NCI-H69 (cell line): ENCODE data around the gene DLG1.

ENCODE experiments used
- DNase-seq: peaks from one replicate; lab custom pipeline; 2025; lab: John Stamatoyannopoulos, UW

DLG1 gene

DNA sequence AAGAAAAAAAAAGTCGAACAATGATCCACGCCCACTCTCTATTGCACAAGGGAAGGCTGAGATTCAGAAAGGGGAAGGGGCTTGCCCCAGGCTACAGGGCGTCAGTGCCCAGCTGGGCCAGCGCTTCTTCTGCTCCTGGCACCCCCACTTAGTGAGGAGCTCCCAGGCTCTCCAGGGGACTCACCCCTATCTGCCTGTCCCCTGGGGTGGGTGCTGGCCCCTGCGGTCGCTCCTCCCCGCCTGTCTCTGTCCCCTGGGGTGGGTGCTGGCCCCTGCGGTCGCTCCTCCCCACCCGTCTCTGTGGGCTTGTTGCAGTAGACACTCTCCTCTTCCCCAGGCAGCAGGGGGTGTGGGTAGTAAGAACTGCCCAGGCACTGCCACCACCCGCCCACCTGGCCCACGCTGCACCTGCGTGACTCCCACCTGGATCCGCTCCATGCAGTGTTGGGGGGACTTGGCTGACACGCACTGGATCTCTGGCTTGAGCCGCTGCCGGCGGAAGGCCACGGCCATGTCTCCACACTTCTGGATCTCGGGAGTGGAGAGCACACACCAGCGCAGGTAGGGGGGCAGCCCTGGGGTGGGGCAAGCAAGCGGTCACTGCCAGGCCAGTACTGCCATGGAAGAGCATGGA, 283.4 kb downstream of the DLG1 start:
- DNase-seq = no peak

DNA sequence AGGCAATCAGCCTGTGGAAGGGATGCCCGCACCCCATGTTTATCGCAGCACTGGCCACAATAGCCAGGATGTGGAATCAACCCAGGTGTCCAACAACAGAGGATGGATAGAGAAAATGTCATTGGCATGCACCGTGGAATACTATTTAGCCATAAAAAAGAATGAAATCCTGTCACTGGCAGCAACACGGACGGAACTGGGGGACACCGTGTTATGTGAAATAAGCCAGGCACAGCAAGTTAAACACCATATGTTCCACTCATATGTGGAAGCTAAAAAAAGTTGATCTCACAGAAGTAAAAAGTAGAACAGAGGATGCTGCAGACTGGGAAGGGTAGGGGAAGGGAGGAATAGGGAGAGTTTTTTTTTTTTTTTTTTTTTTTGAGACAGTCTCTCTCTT, 284.4 kb downstream of the DLG1 start:
- no peak for DNase-seq

DNA sequence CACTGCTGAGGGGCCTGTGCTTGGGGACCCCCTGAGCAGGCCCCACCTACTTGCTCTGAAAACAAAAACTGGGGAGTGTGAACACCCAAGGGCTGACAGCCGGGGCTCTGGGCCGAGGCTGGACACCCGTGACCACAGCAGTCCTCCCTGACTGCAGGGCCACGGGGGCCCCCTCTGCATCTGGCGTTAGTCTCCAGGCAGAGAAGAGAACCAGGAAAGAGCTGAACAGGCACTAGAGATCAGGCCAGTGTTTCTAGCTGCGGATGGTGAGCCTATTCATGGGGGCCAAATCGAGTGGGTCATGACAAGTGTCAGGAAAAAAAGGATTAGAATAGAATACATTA, 285.9 kb downstream of the DLG1 start:
- no peak for DNase-seq

DNA sequence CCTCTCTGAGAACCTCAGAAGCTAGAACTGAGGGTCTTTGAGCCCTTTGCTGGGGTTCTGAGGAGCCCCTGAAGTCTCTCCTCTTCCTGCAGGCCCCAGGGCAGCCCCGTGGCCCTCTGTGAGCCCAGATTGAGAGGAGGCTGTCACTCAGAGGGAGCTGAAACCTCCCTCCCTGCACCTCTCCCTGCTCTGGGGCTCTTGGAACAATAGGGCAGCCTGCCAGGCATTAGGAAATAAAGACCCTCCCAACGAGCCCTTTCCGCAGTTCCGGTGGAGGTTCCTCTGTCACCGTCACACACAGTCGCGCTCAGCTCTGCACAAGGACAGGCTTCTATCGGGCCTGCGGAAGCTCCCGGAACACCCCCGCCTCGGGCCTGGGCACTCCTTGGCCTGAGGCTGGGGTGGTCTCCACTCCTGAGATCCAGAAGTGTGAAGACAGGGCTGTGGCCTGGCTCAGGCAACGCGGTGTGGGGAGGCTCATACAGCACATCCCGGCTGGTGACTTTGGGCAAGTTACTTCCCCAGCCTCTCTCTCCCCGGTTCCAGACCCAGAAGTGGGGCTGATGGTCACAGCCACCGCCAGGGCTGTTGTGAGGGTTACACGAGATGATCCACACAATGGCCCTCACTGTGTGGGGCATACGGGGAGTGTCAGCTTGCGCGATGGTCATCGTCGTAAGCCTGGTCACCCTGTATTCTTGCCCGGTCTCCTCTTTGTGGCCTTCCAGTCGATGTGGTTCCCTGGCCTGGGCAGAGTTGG, 286.5 kb downstream of the DLG1 start:
- DNase-seq = no peak

DNA sequence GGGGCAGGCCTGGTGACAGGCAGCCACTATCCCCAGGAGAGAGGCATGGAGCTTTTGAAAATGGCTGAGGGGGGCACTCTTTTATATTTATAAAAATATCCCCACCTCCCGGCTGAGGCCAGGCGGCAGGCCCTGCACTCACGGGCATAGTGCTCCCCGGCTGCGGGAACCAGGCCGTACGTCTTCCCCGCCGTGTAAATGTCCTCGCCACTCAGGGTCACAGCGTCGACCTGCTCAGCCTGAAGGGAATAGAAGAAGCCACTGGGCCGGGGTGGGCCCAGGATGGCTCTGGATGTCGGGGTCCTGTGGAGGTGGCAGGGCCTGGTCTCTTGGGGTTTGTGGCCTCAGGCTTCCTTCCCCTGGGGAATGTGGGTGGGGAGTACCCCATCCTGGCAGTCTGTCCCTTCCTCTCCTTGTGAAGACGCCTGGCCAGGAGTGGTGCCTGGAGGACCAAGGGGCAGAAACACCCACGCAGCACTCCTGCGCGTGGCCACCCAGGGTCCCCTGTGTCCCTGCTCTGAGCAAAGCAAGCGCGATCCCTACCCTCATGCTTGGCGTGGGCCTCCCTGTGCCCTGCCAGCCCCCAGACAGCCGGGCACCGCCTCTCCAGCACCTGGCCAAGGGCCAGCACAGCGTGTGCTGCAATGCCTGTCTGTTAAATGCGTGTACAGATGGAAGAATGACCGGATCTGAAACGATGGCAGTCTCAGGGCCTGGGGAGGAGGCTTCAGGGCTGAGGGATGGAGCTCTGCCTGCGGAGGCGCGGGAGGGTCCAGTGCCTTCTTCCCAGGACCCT, 287.7 kb downstream of the DLG1 start:
- peak; percentile 72 for DNase-seq

DNA sequence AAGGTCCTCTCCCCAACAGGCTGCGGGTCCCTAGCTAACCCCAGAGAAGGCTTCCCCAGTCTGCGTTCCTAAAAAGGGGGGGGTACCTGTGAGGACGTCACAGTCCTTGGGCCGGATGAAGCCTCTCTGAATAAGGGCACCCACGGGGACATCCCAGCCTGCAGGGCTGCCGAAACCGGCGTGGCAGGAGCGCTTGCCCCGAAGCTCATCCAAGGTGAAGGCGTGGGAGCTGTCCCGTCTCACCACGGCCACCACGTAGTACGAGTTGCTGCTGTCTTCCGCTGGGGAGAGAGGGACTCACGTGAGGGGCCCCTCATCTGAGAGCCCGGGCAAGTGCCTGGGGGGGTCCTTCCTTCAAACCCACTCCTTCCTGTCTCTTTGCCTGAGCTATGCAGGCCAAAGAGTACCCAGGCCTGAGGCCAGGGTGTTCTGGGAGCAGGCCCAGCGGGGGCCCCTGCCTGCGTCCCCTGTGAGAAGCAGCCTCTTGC, 288.8 kb downstream of the DLG1 start:
- no peak for DNase-seq

DNA sequence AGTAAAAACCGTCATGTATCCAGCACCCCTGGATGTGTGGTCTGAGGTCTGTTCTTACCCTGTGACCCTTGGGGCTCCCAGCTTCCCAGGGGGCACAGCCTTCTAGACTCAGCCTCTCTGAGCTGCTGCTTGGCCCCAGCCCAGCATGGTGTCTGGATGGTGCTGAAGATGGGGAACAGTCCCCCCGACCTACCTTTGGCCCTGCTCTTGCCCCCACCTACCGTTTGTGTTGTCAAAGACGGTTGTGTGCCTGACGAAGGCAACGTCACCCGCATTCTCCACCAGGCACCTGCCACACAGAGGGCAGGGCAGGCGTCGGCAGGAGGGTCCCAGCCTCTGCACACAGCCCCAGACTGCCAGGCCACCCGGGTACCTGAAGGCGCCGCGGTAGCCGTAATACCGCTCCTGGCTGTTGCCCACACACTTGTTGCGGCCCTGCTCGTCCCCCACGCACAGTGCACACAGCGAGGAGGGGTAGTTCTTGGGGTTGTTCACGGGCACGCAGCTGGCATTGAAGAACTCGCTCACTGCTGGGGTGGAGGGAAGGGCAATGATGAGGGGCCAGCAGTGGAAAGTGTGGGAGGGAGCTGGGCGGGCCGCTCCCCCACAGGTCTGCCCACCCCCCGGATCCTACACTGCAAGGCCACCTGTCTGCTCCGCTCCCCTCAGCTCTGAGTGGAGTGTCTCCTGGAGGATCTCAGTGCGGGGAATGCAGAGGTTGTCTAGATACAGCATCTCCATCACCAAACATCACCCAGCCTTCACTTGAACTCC, 289.8 kb downstream of the DLG1 start:
- no peak for DNase-seq

DNA sequence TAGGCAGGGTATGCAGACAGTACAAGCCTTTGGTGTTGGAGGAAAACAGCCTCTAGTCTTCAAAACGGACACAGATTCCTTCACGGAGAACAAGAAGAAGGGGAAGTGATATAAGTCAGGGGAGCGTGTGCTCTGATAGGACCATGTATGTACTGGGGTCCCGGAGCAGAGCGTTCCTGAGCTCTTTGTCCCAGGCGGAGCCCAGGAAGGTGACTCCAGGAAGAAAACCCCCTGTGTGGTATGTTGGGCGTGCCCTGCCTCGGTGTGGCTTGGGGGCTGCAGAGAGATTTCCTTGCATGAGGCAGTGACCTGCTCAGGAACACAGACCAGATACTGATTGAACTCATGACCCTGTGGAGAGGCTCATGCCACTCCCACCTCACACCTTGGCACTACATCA, 290.5 kb downstream of the DLG1 start:
- DNase-seq = no peak

DNA sequence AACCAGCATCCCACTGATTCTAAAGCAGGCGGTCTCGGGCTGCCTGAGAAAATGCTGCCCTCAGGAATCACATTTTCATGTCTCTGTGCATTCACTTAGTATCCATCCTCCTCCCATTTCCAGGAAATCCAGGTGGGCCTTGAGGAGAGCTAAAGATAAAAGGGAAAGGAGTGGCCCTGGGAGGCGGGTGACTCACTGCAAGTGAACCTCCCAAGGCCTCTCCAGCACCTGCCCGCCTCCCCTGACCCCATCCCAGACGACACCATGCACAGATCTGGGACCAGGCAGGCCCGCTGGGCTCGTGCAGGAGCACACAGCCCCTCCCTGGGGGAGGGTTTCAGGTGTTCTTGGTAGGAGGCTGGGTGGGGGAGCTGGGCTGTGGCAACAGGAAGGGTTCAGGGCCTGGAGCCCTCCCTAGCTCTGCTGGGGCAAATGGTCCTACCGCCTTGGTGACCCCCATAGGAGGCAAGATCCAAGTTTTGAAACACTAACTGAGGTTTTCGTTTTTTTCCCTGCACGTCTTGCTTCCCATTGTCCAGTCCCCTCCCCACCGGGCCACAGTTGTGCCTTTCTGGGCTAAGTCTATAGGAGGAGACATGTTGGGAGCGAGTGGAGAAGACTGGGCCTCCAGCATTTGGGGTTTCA, 291.0 kb downstream of the DLG1 start:
- peak; percentile 27 for DNase-seq

DNA sequence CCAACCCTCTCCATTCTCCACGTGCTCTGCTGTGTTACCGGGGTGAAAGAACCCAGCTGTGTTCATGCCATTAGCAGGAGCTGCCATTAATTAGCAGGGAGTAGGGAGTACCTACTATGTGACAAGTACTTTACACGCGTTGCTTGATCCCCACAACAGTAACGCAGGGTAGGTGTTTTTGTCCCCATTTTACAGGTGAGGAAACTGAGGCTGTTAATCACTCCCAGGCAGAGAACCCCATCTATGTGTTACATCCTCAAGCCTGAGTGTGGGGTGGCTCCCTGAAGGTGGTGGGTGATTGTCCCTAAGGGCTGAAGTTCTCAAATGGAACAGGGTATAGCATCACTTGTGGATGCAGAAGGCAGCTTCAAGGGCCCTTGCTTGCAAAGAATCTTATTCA, 291.6 kb downstream of the DLG1 start:
- DNase-seq = no peak

DNA sequence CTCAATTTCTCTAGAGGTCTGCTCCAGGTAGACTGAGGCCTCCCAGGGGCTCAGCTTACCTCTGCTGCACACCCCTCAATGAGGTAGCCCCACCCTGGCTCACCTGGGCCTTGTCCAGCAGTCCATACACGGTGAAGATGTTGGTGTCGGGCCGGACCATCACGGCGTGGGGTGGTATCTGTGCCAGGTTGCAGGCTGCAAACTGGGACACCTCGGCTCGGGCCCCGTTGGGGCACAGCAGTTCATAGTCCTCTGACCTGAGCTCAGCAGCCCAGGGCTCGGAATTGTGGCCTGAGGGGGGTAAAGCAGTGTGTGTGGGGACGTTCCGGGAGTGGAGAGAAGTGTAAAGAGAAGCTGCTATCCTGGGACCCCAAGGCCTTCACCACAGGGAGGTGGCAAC, 292.0 kb downstream of the DLG1 start:
- no peak for DNase-seq

DNA sequence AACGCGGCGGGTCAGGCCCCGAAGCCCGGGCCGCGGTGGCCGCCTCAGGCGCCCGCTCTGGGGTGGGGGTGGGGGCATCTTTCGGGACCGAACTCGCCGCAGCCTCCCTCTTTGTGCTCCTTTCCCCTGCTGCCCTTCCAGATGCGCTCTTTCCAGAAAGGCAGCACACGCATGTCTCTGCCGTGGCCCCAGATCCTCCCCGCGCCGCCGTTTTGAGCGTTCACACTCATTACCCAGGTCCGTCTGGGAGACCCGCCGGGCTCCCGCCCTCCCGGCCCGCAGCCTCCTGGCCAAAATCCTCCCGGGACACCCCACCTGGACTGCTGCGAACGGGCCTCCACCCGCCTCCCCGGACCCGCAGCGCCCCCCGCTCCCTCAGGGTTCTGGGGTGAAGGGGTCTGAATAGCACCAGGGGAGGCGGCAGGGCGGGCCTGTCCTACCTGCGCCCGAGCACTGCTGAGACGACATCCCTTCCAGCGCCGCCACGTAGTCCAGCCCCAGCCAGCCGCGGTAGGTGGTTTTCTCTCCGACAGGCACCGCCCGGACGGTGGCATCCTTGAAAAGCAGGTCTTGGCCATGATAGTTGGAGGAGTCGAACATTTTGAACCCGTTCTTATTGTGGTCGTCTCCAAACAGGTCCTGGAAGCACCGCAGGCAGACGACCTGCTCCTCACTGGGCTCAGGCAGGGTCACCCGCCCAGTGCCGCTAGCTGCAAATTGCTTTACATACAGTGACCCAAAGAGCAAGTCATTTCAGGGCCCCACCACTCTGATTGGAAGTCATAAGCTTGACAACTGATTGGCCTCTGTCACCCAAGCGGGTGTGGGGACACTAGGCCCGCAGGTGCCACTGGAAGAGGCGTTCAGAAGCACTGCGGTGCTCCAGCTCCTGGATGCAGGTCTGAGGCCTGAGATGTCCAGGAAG, 294.7 kb downstream of the DLG1 start:
- peak; percentile 76 for DNase-seq

DNA sequence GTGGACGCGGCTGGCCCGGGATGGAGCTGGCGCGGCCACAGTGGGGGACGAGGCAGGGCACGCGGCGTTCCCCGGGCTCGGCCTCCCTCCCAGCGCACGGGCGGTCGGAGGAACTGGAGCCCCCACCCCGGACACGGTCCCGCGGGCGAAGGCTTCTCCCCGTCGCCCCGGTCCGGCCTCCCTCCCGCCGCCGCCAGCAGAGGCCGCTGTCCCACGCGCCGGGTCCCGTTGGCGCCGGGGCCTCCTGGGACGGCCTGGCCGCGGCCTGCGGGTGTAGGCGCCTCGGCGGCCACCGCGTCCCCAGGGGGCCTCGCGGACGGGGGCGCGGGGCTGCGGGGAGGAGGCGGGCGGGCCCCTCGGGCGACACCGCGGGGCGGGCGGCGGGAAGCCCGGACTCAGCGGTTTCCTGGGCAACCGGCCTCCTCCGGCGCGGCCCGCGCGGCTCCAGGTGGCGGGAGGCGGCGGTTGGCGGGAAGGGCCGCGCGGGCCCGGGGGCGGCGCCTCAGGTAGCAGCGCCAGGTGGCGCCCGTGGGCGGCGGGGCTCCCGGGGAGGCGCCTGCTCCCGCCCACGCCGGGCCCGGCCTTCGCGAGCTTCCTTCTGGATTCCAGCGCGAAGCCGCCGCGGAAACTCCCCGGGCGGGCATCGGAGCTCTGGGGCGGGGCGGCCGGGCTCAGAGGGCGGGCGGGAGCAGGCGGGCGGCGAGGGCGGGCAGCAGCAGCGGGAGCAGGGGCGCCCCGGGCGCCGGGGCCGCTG, 295.5 kb downstream of the DLG1 start:
- DNase-seq = peak; percentile 96

DNA sequence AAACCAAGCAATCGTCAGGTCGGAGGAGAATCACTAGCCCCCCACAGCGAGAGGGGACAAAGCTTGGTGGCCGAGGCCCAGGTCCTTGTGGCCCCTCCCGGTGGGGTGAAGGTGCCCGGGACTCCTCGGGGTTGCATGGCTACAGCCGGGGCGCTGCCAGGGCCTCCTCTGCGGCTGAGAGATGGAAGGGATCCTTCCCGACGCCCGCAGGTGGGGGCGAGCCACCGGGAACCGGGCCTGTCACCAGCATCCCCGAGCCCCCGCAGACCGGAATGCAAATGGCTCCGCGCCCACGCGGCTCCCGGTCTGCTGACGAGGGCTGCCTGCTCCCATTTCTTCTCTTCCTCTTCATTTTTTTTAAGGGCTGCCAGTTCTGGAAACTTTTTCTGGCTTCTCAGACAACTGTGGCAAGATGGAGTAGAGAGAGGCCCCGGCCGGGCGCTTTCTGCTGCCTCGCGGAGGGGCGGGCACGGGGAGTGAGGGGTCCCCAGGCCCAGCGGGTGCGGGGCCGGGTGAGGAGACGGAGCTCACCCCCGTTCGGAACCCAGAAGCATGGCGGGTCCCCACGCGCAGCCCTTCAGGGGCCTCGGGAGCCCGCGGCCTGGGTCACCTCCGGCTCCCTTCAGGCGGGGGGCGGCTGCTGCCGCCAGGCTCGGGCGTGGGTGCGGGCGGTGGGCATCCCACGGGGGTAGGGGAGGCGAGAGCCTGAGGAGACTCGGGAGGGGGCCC, 296.3 kb downstream of the DLG1 start:
- no peak for DNase-seq

DNA sequence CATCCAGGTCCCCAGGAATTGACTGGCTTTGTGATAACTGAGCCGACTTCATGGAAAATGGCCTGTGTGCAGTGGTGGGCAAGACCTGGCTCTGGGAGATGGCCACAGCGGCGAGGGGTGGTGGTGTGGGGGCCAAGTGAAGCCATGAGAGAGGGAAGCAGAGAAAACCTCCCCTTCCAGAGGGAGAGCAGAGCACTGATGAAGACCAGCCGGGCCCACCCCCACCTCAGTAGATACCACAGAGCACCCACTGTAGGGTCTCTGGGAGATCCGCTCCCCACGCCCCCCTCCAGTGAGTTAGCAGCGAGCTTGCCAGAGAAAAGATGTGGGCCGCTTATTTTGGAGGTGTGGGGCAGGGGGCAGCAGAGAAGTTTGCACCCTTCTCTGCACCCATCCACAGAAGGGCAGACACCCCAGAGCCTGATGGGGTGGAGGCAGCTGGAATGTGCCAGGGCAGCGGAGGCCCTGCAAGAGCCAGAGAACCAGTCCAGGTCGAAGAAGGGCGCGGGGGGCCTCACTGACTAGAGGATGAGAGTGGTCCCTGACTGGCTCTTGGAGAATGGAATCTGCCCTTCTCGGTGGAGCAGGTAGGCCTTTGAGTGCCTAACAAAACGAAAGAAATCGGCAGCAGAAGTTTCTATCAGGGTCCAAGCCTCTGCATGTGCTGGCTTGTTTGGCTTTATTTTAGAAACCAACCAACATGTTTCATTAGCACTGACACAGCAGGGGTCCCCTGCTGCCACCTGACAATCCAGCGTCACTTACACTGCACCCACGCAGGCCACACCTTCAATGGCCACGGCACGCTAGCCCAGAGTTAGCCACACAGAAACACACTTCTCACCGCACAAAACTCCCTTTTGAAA, 297.1 kb downstream of the DLG1 start:
- peak; percentile 41 for DNase-seq

DNA sequence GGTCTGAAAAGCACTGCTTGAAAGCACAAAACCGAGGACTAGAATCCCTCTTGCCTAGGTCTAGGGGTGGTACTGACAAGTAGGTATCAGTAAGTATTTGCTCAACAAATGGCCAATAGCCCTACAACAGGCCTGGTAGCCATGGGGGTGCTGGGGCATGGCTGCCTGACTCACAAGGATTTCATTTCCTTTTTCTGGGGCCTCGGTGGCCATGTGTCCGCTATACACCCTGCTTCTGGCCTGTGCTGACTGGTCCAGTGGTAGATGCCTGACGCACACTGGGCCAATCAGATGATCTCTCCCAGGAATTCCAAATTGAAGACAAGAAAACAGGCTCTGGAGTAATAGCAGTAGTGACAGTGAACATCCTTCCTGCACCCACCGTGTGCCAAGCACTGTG, 298.2 kb downstream of the DLG1 start:
- no peak for DNase-seq

DNA sequence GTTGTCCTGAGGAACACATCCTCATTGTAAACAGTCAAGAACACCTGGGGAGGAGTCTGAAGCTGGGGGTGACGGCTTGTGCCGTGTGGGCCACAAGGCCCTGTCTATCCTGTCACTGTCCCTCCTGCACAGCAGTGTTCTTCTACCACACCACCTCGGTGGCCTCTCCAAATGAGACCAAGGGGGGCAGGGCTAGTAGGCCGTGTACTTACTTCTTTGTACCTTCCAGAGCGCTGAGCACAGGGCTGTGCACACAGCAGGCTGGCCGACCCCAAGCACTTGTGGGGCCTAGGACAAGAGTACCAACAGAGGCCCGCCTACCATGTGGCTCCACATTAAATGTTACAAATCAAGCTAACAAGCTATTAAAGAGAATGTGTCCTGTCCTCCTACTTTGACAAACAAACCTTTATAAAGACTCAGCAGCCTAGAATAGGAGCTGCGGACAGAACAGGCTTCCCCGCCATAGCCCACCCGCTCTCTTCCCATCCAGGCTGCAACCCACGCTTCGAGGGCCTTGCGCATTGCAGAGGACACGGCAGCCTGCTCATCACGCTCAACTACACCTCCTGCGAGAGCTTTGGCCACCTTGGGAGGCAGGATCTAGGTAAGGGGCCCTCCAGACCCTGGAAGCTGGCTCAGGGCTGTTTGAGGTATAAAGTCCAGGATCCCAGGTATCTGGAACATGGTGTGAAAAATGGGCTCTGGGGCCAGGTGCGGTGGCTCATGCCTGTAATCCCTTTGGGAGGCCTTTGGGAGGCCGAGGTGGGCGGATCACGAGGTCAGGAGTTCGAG, 299.2 kb downstream of the DLG1 start:
- DNase-seq = no peak
